Measurements from ENCODE around the gene BTNL3.

- TF ChIP-seq, protein P1, sequence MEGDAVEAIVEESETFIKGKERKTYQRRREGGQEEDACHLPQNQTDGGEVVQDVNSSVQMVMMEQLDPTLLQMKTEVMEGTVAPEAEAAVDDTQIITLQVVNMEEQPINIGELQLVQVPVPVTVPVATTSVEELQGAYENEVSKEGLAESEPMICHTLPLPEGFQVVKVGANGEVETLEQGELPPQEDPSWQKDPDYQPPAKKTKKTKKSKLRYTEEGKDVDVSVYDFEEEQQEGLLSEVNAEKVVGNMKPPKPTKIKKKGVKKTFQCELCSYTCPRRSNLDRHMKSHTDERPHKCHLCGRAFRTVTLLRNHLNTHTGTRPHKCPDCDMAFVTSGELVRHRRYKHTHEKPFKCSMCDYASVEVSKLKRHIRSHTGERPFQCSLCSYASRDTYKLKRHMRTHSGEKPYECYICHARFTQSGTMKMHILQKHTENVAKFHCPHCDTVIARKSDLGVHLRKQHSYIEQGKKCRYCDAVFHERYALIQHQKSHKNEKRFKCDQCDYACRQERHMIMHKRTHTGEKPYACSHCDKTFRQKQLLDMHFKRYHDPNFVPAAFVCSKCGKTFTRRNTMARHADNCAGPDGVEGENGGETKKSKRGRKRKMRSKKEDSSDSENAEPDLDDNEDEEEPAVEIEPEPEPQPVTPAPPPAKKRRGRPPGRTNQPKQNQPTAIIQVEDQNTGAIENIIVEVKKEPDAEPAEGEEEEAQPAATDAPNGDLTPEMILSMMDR (IDR thresholded peaks at IDR 0.05) = no peak
- no peak for TF ChIP-seq ZFX (IDR thresholded peaks at IDR 0.05; ENCODE audit: borderline replicate concordance)
Observed at GRCh38 chr5:180975338-180975737, 13.3 kb upstream of the BTNL3 start.
